ENCODE measurements around the gene HOXA13. TPM values are rescaled to one million over a fixed set of nuclear protein-coding genes. Genes with fewer than 3 reads are reported as not detected.
A peak's percentile ranks its signal among the peaks of the same experiment; 100 is the strongest.

HOXA13 gene
- total RNA-seq, 1 donor from 2014 or later: 14.5 TPM

- intact Hi-C loops (cut with DNase I): loop anchor here (10.0 kb wide), 1 partner anchor 947 kb away; the partner anchor contains the start of genes CBX3 and HNRNPA2B1
- H3K4me1 ChIP-seq: peaks cover 68% of the 10 kb centered on the region
- H3K27me3 ChIP-seq: no peaks in the 10 kb centered on the region
- peak overlapping the region; percentile 49 to 57 for H3K4me3 ChIP-seq
- no peaks in the 10 kb centered on the region for H3K36me3 ChIP-seq
- TF ChIP-seq, protein P1, sequence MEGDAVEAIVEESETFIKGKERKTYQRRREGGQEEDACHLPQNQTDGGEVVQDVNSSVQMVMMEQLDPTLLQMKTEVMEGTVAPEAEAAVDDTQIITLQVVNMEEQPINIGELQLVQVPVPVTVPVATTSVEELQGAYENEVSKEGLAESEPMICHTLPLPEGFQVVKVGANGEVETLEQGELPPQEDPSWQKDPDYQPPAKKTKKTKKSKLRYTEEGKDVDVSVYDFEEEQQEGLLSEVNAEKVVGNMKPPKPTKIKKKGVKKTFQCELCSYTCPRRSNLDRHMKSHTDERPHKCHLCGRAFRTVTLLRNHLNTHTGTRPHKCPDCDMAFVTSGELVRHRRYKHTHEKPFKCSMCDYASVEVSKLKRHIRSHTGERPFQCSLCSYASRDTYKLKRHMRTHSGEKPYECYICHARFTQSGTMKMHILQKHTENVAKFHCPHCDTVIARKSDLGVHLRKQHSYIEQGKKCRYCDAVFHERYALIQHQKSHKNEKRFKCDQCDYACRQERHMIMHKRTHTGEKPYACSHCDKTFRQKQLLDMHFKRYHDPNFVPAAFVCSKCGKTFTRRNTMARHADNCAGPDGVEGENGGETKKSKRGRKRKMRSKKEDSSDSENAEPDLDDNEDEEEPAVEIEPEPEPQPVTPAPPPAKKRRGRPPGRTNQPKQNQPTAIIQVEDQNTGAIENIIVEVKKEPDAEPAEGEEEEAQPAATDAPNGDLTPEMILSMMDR (IDR thresholded peaks at IDR 0.05): no peak
- TF ChIP-seq POLR2A (IDR thresholded peaks at IDR 0.05) (no peak), POLR2AphosphoS5 (IDR thresholded peaks at IDR 0.05; ENCODE audit: insufficient read depth in 1 of 2, low read depth in 1 of 2) (no peak)
- H3K9me3 ChIP-seq: no peaks in the 10 kb centered on the region
- peak overlapping the region; percentile 84 for H3K27ac ChIP-seq
- peak in 1 of 2 donors; percentile 86 for DNase-seq (ENCODE audit: extremely low spot score in 2 of 2)
These were observed 48.5 kb downstream of the HOXA13 start for GRCh38 chr7:27151341-27151930.

- peak in 1 of 2 donors; percentile 86 for DNase-seq (ENCODE audit: extremely low spot score in 2 of 2)
- peak overlapping the region; percentile 49 to 57 for H3K4me3 ChIP-seq
- H3K9me3 ChIP-seq: no peaks in the 10 kb centered on the region
- peaks cover 63% of the 10 kb centered on the region for H3K4me1 ChIP-seq
- H3K27me3 ChIP-seq: no peaks in the 10 kb centered on the region
- TF ChIP-seq, protein P1 (IDR thresholded peaks at IDR 0.05): peak in 2 of 3 experiments; percentile 12 to 81
- TF ChIP-seq POLR2A (IDR thresholded peaks at IDR 0.05): peak in 1 of 2 donors; percentile 37
- peak; percentile 61 to 87 for TF ChIP-seq POLR2AphosphoS5 (IDR thresholded peaks at IDR 0.05; ENCODE audit: insufficient read depth in 1 of 2, low read depth in 1 of 2)
- intact Hi-C loops (cut with DNase I): loop anchor here (10.0 kb wide), 1 partner anchor 946 kb away; the partner anchor contains the start of genes CBX3 and HNRNPA2B1
- peak overlapping the region; percentile 84 for H3K27ac ChIP-seq
- no peaks in the 10 kb centered on the region for H3K36me3 ChIP-seq
These were observed 49.1 kb downstream of the HOXA13 start for GRCh38 chr7:27150568-27151340.

DNA sequence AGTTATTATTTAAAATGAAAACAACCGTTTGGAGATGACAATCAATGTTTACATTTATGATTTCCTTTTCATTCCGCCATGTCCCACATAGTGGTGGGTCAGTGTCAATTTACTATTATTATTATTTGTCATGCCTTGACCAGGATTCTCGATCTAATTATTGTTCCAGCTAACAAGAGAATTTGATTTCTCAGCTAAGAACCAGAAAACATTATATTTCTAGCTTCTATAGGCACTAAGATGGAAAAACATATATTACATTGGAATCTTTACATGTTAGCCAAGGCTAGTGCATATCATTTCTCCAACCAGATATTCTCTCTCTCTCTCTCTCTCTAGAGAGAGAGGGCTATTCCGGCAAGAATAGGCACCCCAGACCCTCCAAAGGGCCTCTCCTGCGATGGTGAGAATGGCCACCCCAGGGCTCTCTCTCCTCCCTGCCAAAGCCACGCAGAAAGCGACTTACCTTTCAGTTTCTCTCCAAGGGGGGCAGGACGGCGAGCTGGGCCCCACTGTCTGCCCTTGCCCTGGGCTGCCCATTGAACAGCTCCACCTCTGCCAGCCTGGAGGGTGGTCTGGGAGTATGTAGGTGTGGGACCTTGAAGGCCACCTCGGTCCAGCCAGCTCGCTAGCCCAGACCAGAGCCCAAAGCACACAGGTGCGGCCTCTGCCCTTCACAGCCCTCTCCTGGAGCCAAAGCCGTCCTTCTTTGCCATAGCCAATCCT lies 49.9 kb downstream of the HOXA13 start:
- H3K36me3 ChIP-seq: no peaks in the 10 kb centered on the region
- TF ChIP-seq, protein P1 (IDR thresholded peaks at IDR 0.05): no peak
- no peak for TF ChIP-seq POLR2AphosphoS5 (IDR thresholded peaks at IDR 0.05; ENCODE audit: insufficient read depth in 1 of 2, low read depth in 1 of 2)
- no peak for TF ChIP-seq POLR2A (IDR thresholded peaks at IDR 0.05)
- intact Hi-C loops (cut with DNase I): loop anchor here (10.0 kb wide), 1 partner anchor 945 kb away; the partner anchor contains the start of genes CBX3 and HNRNPA2B1
- no peaks in the 10 kb centered on the region for H3K9me3 ChIP-seq
- peak overlapping the region; percentile 84 for H3K27ac ChIP-seq
- H3K4me1 ChIP-seq: peaks cover 55% of the 10 kb centered on the region
- H3K4me3 ChIP-seq: peak overlapping the region; percentile 49 to 57
- peak in 1 of 2 donors; percentile 88 for DNase-seq (ENCODE audit: extremely low spot score in 2 of 2)
- no peaks in the 10 kb centered on the region for H3K27me3 ChIP-seq

GRCh38 chr7:27148756-27149641 lies 50.9 kb downstream of the HOXA13 start:
- H3K27me3 ChIP-seq: no peaks in the 10 kb centered on the region
- H3K4me3 ChIP-seq: peak overlapping the region; percentile 49 to 57
- peak overlapping the region; percentile 84 for H3K27ac ChIP-seq
- intact Hi-C loops (cut with DNase I): no loop called here
- no peaks in the 10 kb centered on the region for H3K9me3 ChIP-seq
- TF ChIP-seq POLR2AphosphoS5 (IDR thresholded peaks at IDR 0.05; ENCODE audit: insufficient read depth in 1 of 2, low read depth in 1 of 2) (no peak), POLR2A (IDR thresholded peaks at IDR 0.05) (no peak)
- TF ChIP-seq, protein P1 (IDR thresholded peaks at IDR 0.05): no peak
- peaks cover 0 to 7% of the 10 kb centered on the region in 2 donors for H3K36me3 ChIP-seq
- peaks cover 48% of the 10 kb centered on the region for H3K4me1 ChIP-seq
- DNase-seq (ENCODE audit: extremely low spot score in 2 of 2): peak in 1 of 2 donors; percentile 84

Measured in vagina (tissue), 2 donors.